WTC11 (cell line): ENCODE measurements around the gene SEMG2. TPM values are rescaled to one million over a fixed set of nuclear protein-coding genes. Genes with fewer than 3 reads are reported as not detected.

Source experiments
- ATAC-seq: fragments of 200-7000 bp; cut with Tn5 transposase; 2 replicates; pipeline ENCODE4 v1.10.0; 2021; ENCODE audit warnings: mild to moderate bottlenecking, moderate library complexity
- CTCF ChIA-PET: fragments of 300-600 bp; sonication (Branson Sonifier 250); formaldehyde crosslinking; loops from one replicate; lab custom pipeline; 2021; ENCODE audit warnings: antibody characterized with exemption; lab: Charles Lee
- POLR2A ChIA-PET: fragments of 350-600 bp; sonication (Branson Sonifier 250); formaldehyde crosslinking; loops from one replicate; lab custom pipeline; 2021; ENCODE audit warnings: antibody characterized with exemption; lab: Charles Lee
- DNase-seq: peaks from one replicate; pipeline ENCODE4 v3.0.0; 2021; ENCODE audit warnings: low spot score
- H3K27ac Mint-ChIP-seq: 2 replicates; pipeline ENCODE4 v1.8.0; 2021; ENCODE audit warnings: mixed read lengths
- H3K27me3 Mint-ChIP-seq: 2 replicates; pipeline ENCODE4 v1.8.0; 2021; ENCODE audit warnings: low read depth, mild to moderate bottlenecking, moderate library complexity, mixed read lengths
- H3K36me3 Mint-ChIP-seq: 2 replicates; pipeline ENCODE4 v1.8.0; 2021; ENCODE audit warnings: mixed read lengths
- H3K4me1 Mint-ChIP-seq: 2 replicates; pipeline ENCODE4 v1.8.0; 2022; ENCODE audit warnings: mixed read lengths
- H3K4me3 Mint-ChIP-seq: 2 replicates; pipeline ENCODE4 v1.8.0; 2021; ENCODE audit warnings: mild to moderate bottlenecking, moderate library complexity, mixed read lengths
- H3K9me3 Mint-ChIP-seq: 2 replicates; pipeline ENCODE4 v1.8.0; 2021; ENCODE audit warnings: mixed read lengths
- ELF4 ChIP-seq: sonication (generic); formaldehyde crosslinking; IDR thresholded peaks from 2 replicates; pipeline ENCODE4 v1.8.1; 2022; ENCODE audit warnings: low read depth, mild to moderate bottlenecking, moderate library complexity, missing genetic modification reagents
- EMX1 ChIP-seq: fragments of 250-450 bp; sonication (Bioruptor Pico); IDR thresholded peaks from 2 replicates; pipeline ENCODE4 v1.8.0; 2021; ENCODE audit warnings: mild to moderate bottlenecking
- ESRRA ChIP-seq: sonication (generic); formaldehyde crosslinking; IDR thresholded peaks from 2 replicates; pipeline ENCODE4 v1.8.1; 2022; ENCODE audit warnings: mild to moderate bottlenecking, missing genetic modification reagents, borderline replicate concordance
- IRF2 ChIP-seq: sonication (generic); formaldehyde crosslinking; IDR thresholded peaks from 2 replicates; pipeline ENCODE4 v1.8.0; 2022; ENCODE audit warnings: low read depth, missing genetic modification reagents, borderline replicate concordance
- OVOL2 ChIP-seq: fragments of 250-450 bp; sonication (Bioruptor Pico); IDR thresholded peaks from 2 replicates; pipeline ENCODE4 v1.9.0; 2021; ENCODE audit warnings: mild to moderate bottlenecking, borderline replicate concordance
- TCF7 ChIP-seq: sonication (generic); formaldehyde crosslinking; IDR thresholded peaks from 2 replicates; pipeline ENCODE4 v1.8.0; 2022; ENCODE audit warnings: mild to moderate bottlenecking, low read depth, missing genetic modification reagents, moderate library complexity
- ZBTB21 ChIP-seq: sonication (generic); formaldehyde crosslinking; IDR thresholded peaks from 2 replicates; pipeline ENCODE4 v1.8.1; 2023; ENCODE audit warnings: mild to moderate bottlenecking, missing genetic modification reagents, borderline replicate concordance
- total RNA-seq: library from RNA; stranded (reverse); gene quantifications from 3 replicates; pipeline ENCODE4 v1.2.3, GENCODE V29; 2021
- TF ChIP-seq, protein P1 (sequence below): sonication (generic); formaldehyde crosslinking; IDR thresholded peaks from 2 replicates; pipeline ENCODE4 v1.8.0; 2022; ENCODE audit warnings: missing genetic modification reagents
- TF ChIP-seq, protein P2 (sequence below): sonication (generic); formaldehyde crosslinking; IDR thresholded peaks from 2 replicates; pipeline ENCODE4 v1.8.1; 2022; ENCODE audit warnings: mild to moderate bottlenecking, moderate library complexity, missing genetic modification reagents
- TF ChIP-seq, protein P3 (sequence below): sonication (generic); formaldehyde crosslinking; IDR thresholded peaks from 2 replicates; pipeline ENCODE4 v1.8.0; 2023; ENCODE audit warnings: missing genetic modification reagents
- TF ChIP-seq, protein P4 (sequence below): fragments of 250-450 bp; sonication (Bioruptor Pico); IDR thresholded peaks from 2 replicates; pipeline ENCODE4 v1.9.0; 2021; ENCODE audit warnings: mild to moderate bottlenecking, borderline replicate concordance
- TF ChIP-seq, protein P5 (sequence below): sonication (generic); formaldehyde crosslinking; IDR thresholded peaks from 2 replicates; pipeline ENCODE4 v1.8.1; 2022; ENCODE audit warnings: missing genetic modification reagents, borderline replicate concordance
- TF ChIP-seq, protein P6 (sequence below): fragments of 250-450 bp; sonication (Bioruptor Pico); IDR thresholded peaks from 2 replicates; pipeline ENCODE4 v1.9.0; 2021; ENCODE audit warnings: mild to moderate bottlenecking
- TF ChIP-seq, protein P7 (sequence below): fragments of 200-600 bp; IDR thresholded peaks from 2 replicates; pipeline ENCODE4 v1.8.0; 2022; ENCODE audit warnings: antibody characterized with exemption

Gene SEMG2
- total RNA-seq, 1 experiment from 2014 or later = not detected

DNA sequence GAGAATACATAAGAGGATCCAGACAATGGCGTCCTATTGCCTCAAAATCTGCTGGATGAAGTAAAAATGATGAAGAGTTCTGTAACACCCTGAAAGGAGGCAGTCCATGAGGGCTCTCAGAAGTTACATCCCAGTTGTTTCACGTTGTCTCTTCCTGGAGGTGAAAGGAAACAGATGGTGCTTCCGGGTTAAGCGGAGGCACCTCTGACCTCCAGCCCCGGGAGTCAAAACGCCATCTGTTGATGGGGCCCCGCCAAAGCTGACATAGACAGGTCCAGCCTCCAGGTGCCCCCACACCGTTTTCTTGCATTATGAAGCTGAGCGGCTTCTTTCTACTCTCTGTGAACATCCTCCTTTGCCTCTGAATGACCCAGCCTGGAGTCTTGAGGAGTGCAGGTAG is 9.5 kb downstream of the SEMG2 start:
- H3K27ac Mint-ChIP-seq = no peak overlapping the region
- H3K27me3 Mint-ChIP-seq = peaks cover 44% of the 10 kb centered on the region
- no peak overlapping the region for H3K4me3 Mint-ChIP-seq
- no peaks in the 10 kb centered on the region; the same call in 1 of the 2 replicates for H3K9me3 Mint-ChIP-seq
- H3K4me1 Mint-ChIP-seq = no peaks in the 10 kb centered on the region
- TF ChIP-seq TCF7 (no peak), ELF4 (no peak), ESRRA (CRISPR knock-in tag) (no peak), ZBTB21 (CRISPR knock-in tag) (no peak), IRF2 (CRISPR knock-in tag) (no peak), OVOL2 (CRISPR knock-in tag) (no peak), EMX1 (no peak)
- TF ChIP-seq, protein P1, sequence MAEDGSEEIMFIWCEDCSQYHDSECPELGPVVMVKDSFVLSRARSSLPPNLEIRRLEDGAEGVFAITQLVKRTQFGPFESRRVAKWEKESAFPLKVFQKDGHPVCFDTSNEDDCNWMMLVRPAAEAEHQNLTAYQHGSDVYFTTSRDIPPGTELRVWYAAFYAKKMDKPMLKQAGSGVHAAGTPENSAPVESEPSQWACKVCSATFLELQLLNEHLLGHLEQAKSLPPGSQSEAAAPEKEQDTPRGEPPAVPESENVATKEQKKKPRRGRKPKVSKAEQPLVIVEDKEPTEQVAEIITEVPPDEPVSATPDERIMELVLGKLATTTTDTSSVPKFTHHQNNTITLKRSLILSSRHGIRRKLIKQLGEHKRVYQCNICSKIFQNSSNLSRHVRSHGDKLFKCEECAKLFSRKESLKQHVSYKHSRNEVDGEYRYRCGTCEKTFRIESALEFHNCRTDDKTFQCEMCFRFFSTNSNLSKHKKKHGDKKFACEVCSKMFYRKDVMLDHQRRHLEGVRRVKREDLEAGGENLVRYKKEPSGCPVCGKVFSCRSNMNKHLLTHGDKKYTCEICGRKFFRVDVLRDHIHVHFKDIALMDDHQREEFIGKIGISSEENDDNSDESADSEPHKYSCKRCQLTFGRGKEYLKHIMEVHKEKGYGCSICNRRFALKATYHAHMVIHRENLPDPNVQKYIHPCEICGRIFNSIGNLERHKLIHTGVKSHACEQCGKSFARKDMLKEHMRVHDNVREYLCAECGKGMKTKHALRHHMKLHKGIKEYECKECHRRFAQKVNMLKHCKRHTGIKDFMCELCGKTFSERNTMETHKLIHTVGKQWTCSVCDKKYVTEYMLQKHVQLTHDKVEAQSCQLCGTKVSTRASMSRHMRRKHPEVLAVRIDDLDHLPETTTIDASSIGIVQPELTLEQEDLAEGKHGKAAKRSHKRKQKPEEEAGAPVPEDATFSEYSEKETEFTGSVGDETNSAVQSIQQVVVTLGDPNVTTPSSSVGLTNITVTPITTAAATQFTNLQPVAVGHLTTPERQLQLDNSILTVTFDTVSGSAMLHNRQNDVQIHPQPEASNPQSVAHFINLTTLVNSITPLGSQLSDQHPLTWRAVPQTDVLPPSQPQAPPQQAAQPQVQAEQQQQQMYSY = no peak
- TF ChIP-seq, protein P2, sequence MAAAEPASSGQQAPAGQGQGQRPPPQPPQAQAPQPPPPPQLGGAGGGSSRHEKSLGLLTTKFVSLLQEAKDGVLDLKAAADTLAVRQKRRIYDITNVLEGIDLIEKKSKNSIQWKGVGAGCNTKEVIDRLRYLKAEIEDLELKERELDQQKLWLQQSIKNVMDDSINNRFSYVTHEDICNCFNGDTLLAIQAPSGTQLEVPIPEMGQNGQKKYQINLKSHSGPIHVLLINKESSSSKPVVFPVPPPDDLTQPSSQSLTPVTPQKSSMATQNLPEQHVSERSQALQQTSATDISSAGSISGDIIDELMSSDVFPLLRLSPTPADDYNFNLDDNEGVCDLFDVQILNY (CRISPR knock-in tag) = no peak
- TF ChIP-seq, protein P3, sequence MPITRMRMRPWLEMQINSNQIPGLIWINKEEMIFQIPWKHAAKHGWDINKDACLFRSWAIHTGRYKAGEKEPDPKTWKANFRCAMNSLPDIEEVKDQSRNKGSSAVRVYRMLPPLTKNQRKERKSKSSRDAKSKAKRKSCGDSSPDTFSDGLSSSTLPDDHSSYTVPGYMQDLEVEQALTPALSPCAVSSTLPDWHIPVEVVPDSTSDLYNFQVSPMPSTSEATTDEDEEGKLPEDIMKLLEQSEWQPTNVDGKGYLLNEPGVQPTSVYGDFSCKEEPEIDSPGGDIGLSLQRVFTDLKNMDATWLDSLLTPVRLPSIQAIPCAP (CRISPR knock-in tag) = no peak
- TF ChIP-seq, protein P4, sequence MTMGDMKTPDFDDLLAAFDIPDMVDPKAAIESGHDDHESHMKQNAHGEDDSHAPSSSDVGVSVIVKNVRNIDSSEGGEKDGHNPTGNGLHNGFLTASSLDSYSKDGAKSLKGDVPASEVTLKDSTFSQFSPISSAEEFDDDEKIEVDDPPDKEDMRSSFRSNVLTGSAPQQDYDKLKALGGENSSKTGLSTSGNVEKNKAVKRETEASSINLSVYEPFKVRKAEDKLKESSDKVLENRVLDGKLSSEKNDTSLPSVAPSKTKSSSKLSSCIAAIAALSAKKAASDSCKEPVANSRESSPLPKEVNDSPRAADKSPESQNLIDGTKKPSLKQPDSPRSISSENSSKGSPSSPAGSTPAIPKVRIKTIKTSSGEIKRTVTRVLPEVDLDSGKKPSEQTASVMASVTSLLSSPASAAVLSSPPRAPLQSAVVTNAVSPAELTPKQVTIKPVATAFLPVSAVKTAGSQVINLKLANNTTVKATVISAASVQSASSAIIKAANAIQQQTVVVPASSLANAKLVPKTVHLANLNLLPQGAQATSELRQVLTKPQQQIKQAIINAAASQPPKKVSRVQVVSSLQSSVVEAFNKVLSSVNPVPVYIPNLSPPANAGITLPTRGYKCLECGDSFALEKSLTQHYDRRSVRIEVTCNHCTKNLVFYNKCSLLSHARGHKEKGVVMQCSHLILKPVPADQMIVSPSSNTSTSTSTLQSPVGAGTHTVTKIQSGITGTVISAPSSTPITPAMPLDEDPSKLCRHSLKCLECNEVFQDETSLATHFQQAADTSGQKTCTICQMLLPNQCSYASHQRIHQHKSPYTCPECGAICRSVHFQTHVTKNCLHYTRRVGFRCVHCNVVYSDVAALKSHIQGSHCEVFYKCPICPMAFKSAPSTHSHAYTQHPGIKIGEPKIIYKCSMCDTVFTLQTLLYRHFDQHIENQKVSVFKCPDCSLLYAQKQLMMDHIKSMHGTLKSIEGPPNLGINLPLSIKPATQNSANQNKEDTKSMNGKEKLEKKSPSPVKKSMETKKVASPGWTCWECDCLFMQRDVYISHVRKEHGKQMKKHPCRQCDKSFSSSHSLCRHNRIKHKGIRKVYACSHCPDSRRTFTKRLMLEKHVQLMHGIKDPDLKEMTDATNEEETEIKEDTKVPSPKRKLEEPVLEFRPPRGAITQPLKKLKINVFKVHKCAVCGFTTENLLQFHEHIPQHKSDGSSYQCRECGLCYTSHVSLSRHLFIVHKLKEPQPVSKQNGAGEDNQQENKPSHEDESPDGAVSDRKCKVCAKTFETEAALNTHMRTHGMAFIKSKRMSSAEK (CRISPR knock-in tag) = no peak
- TF ChIP-seq, protein P5, sequence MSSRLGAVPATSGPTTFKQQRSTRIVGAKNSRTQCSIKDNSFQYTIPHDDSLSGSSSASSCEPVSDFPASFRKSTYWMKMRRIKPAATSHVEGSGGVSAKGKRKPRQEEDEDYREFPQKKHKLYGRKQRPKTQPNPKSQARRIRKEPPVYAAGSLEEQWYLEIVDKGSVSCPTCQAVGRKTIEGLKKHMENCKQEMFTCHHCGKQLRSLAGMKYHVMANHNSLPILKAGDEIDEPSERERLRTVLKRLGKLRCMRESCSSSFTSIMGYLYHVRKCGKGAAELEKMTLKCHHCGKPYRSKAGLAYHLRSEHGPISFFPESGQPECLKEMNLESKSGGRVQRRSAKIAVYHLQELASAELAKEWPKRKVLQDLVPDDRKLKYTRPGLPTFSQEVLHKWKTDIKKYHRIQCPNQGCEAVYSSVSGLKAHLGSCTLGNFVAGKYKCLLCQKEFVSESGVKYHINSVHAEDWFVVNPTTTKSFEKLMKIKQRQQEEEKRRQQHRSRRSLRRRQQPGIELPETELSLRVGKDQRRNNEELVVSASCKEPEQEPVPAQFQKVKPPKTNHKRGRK (CRISPR knock-in tag) = no peak
- TF ChIP-seq, protein P6, sequence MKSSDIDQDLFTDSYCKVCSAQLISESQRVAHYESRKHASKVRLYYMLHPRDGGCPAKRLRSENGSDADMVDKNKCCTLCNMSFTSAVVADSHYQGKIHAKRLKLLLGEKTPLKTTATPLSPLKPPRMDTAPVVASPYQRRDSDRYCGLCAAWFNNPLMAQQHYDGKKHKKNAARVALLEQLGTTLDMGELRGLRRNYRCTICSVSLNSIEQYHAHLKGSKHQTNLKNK (CRISPR knock-in tag) = no peak
- TF ChIP-seq, protein P7, sequence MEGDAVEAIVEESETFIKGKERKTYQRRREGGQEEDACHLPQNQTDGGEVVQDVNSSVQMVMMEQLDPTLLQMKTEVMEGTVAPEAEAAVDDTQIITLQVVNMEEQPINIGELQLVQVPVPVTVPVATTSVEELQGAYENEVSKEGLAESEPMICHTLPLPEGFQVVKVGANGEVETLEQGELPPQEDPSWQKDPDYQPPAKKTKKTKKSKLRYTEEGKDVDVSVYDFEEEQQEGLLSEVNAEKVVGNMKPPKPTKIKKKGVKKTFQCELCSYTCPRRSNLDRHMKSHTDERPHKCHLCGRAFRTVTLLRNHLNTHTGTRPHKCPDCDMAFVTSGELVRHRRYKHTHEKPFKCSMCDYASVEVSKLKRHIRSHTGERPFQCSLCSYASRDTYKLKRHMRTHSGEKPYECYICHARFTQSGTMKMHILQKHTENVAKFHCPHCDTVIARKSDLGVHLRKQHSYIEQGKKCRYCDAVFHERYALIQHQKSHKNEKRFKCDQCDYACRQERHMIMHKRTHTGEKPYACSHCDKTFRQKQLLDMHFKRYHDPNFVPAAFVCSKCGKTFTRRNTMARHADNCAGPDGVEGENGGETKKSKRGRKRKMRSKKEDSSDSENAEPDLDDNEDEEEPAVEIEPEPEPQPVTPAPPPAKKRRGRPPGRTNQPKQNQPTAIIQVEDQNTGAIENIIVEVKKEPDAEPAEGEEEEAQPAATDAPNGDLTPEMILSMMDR = no peak
- TF ChIP-seq, all 79 proteins: peak for 0
- ATAC-seq (no peak), DNase-seq (no peak)
- no peaks in the 10 kb centered on the region for H3K36me3 Mint-ChIP-seq
- ChIA-PET POLR2A (no interaction called here), CTCF (interaction anchor here (0.7 to 2.6 kb wide), 4 partner anchors 60 to 186 kb away, joined by 4 to 91 read pairs (median 24); no protein-coding TSS in a partner anchor)
